HG02970 (cell line): ENCODE data around the gene SAFB2.

Experiments
- ATAC-seq: cut with Tn5 transposase; IDR thresholded peaks from one replicate; pipeline ENCODE4 v1.9.1; 2021; ENCODE audit warnings: mild to moderate bottlenecking, moderate library complexity, moderate number of reproducible peaks; ENCODE audit not compliant: unreplicated experiment, low FRiP score

SAFB2 gene

DNA sequence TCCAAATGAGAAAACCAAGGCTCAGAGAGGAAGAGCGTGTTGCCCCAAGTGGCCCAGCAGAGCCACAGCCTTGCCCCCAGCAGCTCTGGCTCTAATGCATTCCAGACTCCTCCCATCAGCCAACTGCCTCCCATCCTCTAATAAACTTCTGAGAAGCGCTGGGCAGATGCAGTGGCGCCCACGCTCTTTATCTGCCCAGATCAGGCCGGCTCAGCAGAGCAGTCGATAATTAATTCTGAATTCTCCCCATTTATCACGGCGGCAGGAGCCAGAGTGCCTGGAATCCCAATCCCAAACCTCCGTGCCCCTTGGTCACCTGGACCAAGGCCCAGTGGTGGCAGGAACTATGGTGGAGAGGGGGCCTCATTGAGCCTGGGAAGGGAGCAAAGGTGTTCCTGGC is 68.7 kb downstream of the SAFB2 start:
- no peak for ATAC-seq

DNA sequence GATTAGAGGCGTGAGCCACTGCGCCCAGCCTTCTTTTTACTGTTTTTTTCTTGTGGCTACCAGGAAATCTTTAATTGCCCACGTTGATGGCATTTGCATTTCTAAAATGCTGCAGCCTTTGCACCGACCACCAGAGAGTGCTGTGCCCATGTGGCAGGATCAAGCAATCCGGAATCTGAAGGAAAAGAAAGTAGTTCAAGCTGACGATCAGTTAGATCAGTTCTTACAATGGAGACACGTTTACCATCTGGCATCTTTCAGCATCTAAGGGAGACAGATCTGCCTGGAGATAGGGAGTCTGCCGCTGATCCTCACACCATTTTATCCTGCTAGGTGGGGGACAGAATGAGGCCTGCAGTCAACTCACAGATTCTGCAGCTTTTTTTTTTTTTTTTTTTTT is 74.7 kb downstream of the SAFB2 start:
- no peak for ATAC-seq

GRCh38 chr19:5545984-5546383 is 76.6 kb downstream of the SAFB2 start:
- ATAC-seq = no peak

GRCh38 chr19:5545051-5545450 is 77.5 kb downstream of the SAFB2 start:
- ATAC-seq = no peak

GRCh38 chr19:5542665-5543064 is 79.9 kb downstream of the SAFB2 start:
- ATAC-seq = no peak

DNA sequence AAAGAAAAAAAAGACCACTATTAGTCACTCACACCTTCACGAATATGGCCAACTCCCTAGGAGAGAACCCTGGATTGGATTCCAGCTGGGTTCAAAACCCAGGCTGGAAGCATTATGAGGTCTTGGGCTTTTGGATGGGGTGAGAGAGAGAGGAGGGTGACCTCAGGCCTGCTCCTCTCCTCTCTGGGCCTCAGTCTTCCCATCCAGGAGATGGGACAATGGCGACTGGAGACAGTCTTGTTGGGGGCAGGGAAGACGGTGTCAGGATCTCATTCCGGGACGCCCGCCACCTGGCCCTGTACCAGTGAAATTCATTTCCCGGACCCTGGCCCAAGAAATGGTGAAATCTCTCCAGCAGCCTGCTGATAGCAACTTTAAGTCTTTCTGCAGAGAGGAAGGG is 81.1 kb downstream of the SAFB2 start:
- ATAC-seq = no peak

GRCh38 chr19:5540208-5540607 is 82.4 kb downstream of the SAFB2 start:
- no peak for ATAC-seq

DNA sequence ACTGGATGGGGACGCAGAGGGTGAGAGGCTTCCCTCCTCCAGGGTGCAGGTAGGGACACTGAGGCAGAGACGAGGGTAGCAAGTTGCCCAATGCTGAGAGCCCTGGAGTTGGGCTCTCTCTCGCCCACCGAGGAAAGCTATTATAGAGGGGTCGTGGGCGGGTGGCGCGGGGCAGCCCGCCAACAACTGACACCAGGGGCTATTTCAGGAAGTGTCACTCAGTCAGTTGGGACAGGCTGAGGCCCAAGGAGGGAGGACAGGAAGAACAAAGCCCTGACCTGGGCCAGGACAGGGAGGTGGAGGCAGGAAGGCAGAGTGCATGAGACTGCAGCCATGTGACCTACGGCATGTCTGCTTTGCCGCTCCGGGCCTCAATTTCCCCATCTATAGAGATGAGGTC is 84.7 kb downstream of the SAFB2 start:
- ATAC-seq = no peak
